HUES6 (cell line): Measurements from ENCODE around the gene CNTNAP2.

ENCODE experiments used
- H3K27ac ChIP-seq: 2 replicates; pipeline ENCODE4 v1.7.0; 2013; ENCODE audit warnings: low read depth, mild to moderate bottlenecking, low read length, inconsistent platforms
- H3K27me3 ChIP-seq: 2 replicates; pipeline ENCODE4 v1.6.1; 2013; ENCODE audit warnings: low read length; ENCODE audit not compliant: control insufficient read depth, insufficient read depth
- H3K36me3 ChIP-seq: 2 replicates; pipeline ENCODE4 v1.6.1; 2013; ENCODE audit warnings: low read length; ENCODE audit not compliant: control insufficient read depth, insufficient read depth
- H3K4me1 ChIP-seq: 2 replicates; pipeline ENCODE4 v1.6.1; 2013; ENCODE audit warnings: low read length; ENCODE audit not compliant: control insufficient read depth, insufficient read depth
- H3K4me3 ChIP-seq: 2 replicates; pipeline ENCODE4 v1.5.1; 2013; ENCODE audit warnings: low read depth, low read length
- H3K9ac ChIP-seq: one replicate; pipeline ENCODE4 v1.6.1; 2013; ENCODE audit warnings: mild to moderate bottlenecking, low read length
- H3K9me3 ChIP-seq: 2 replicates; pipeline ENCODE4 v1.6.1; 2013; ENCODE audit warnings: low read depth, low read length; ENCODE audit not compliant: control insufficient read depth, insufficient read depth

The CNTNAP2 gene

GRCh38 chr7:147990079-147990478 lies 1873.5 kb downstream of the CNTNAP2 start:
- no peak overlapping the region for H3K4me3 ChIP-seq
- no peak overlapping the region for H3K9ac ChIP-seq
- H3K27ac ChIP-seq, result no peak overlapping the region
- no peaks in the 10 kb centered on the region for H3K36me3 ChIP-seq
- peaks cover 31% of the 10 kb centered on the region for H3K9me3 ChIP-seq
- no peaks in the 10 kb centered on the region for H3K4me1 ChIP-seq
- H3K27me3 ChIP-seq, result no peaks in the 10 kb centered on the region

- H3K9ac ChIP-seq, result no peak overlapping the region
- no peaks in the 10 kb centered on the region for H3K27me3 ChIP-seq
- H3K4me1 ChIP-seq, result no peaks in the 10 kb centered on the region
- H3K27ac ChIP-seq, result no peak overlapping the region
- H3K4me3 ChIP-seq, result no peak overlapping the region
- H3K9me3 ChIP-seq, result peaks cover 34% of the 10 kb centered on the region
- no peaks in the 10 kb centered on the region for H3K36me3 ChIP-seq
Observed at GRCh38 chr7:147990942-147991341, 1874.3 kb downstream of the CNTNAP2 start.

- Histone ChIP-seq H3K27me3 (no peaks in the 10 kb centered on the region), H3K4me1 (no peaks in the 10 kb centered on the region), H3K36me3 (no peaks in the 10 kb centered on the region), H3K9ac (no peak overlapping the region), H3K27ac (no peak overlapping the region), H3K4me3 (no peak overlapping the region), H3K9me3 (peaks cover 31% of the 10 kb centered on the region)
Observed at GRCh38 chr7:147992698-147993097, 1876.1 kb downstream of the CNTNAP2 start.

GRCh38 chr7:147997636-147998035 lies 1881.0 kb downstream of the CNTNAP2 start:
- Histone ChIP-seq H3K4me1 (peaks cover 15% of the 10 kb centered on the region; the same call in 1 of the 2 replicates), H3K9me3 (peaks cover 6% of the 10 kb centered on the region), H3K4me3 (no peak overlapping the region), H3K36me3 (no peaks in the 10 kb centered on the region), H3K27me3 (no peaks in the 10 kb centered on the region), H3K27ac (no peak overlapping the region), H3K9ac (no peak overlapping the region)

GRCh38 chr7:147999962-148000361 lies 1883.4 kb downstream of the CNTNAP2 start:
- H3K9ac ChIP-seq, result no peak overlapping the region
- H3K4me3 ChIP-seq, result no peak overlapping the region
- H3K27ac ChIP-seq, result no peak overlapping the region; the same call in 1 of the 2 replicates
- H3K27me3 ChIP-seq, result no peaks in the 10 kb centered on the region
- peaks cover 15% of the 10 kb centered on the region; the same call in 1 of the 2 replicates for H3K4me1 ChIP-seq
- peaks cover 4% of the 10 kb centered on the region for H3K9me3 ChIP-seq
- H3K36me3 ChIP-seq, result no peaks in the 10 kb centered on the region

- Histone ChIP-seq H3K36me3 (no peaks in the 10 kb centered on the region), H3K9ac (no peak overlapping the region), H3K4me3 (no peak overlapping the region), H3K9me3 (no peaks in the 10 kb centered on the region), H3K27me3 (no peaks in the 10 kb centered on the region; the same call in 1 of the 2 replicates), H3K27ac (no peak overlapping the region), H3K4me1 (peaks cover 3% of the 10 kb centered on the region; the same call in 1 of the 2 replicates)
Observed at GRCh38 chr7:148011753-148012152, 1895.2 kb downstream of the CNTNAP2 start.

GRCh38 chr7:148014001-148014400 lies 1897.4 kb downstream of the CNTNAP2 start:
- Histone ChIP-seq H3K9me3 (no peaks in the 10 kb centered on the region), H3K27ac (no peak overlapping the region), H3K4me1 (peaks cover 3% of the 10 kb centered on the region; the same call in 1 of the 2 replicates), H3K9ac (no peak overlapping the region), H3K36me3 (no peaks in the 10 kb centered on the region), H3K27me3 (peaks cover 2% of the 10 kb centered on the region; the same call in 1 of the 2 replicates), H3K4me3 (no peak overlapping the region)

GRCh38 chr7:148014541-148014940 lies 1897.9 kb downstream of the CNTNAP2 start:
- no peak overlapping the region for H3K27ac ChIP-seq
- H3K9ac ChIP-seq, result no peak overlapping the region
- peaks cover 3% of the 10 kb centered on the region; the same call in 1 of the 2 replicates for H3K4me1 ChIP-seq
- no peaks in the 10 kb centered on the region for H3K36me3 ChIP-seq
- peaks cover 6% of the 10 kb centered on the region; the same call in 1 of the 2 replicates for H3K27me3 ChIP-seq
- H3K9me3 ChIP-seq, result no peaks in the 10 kb centered on the region
- no peak overlapping the region for H3K4me3 ChIP-seq

GRCh38 chr7:148017126-148017525 lies 1900.5 kb downstream of the CNTNAP2 start:
- peaks cover 17% of the 10 kb centered on the region; the same call in 1 of the 2 replicates for H3K4me1 ChIP-seq
- H3K27me3 ChIP-seq, result peaks cover 18% of the 10 kb centered on the region; the same call in 1 of the 2 replicates
- H3K9ac ChIP-seq, result no peak overlapping the region
- no peak overlapping the region for H3K4me3 ChIP-seq
- H3K9me3 ChIP-seq, result no peaks in the 10 kb centered on the region
- H3K27ac ChIP-seq, result no peak overlapping the region
- no peaks in the 10 kb centered on the region for H3K36me3 ChIP-seq

- Histone ChIP-seq H3K4me3 (no peak overlapping the region), H3K9me3 (peaks cover 12% of the 10 kb centered on the region; the same call in 1 of the 2 replicates), H3K36me3 (no peaks in the 10 kb centered on the region), H3K4me1 (peaks cover 17% of the 10 kb centered on the region; the same call in 1 of the 2 replicates), H3K27ac (no peak overlapping the region), H3K9ac (no peak overlapping the region), H3K27me3 (peaks cover 26% of the 10 kb centered on the region; the same call in 1 of the 2 replicates)
Observed at GRCh38 chr7:148020679-148021078, 1904.1 kb downstream of the CNTNAP2 start.

GRCh38 chr7:148021507-148022045 lies 1905.0 kb downstream of the CNTNAP2 start:
- Histone ChIP-seq H3K9me3 (peaks cover 12% of the 10 kb centered on the region; the same call in 1 of the 2 replicates), H3K4me1 (peaks cover 18% of the 10 kb centered on the region; the same call in 1 of the 2 replicates), H3K36me3 (no peaks in the 10 kb centered on the region), H3K27me3 (peaks cover 26% of the 10 kb centered on the region; the same call in 1 of the 2 replicates), H3K27ac (no peak overlapping the region), H3K9ac (no peak overlapping the region), H3K4me3 (no peak overlapping the region)
